NCI-H2171 treated with DMSO at 0.1 percent for 48 hours (cell line): Measurements from ENCODE around the gene SLC50A1.
A peak's percentile ranks its signal among the peaks of the same experiment; 100 is the strongest.
"Not testable (repeated sequence)": the region's sequence is repeated elsewhere in the genome, so short reads cannot be mapped to it uniquely, and the experiment has no call there.

Source experiments
- DNase-seq: peaks from one replicate; lab custom pipeline; 2025; lab: John Stamatoyannopoulos, UW

Gene SLC50A1

DNA sequence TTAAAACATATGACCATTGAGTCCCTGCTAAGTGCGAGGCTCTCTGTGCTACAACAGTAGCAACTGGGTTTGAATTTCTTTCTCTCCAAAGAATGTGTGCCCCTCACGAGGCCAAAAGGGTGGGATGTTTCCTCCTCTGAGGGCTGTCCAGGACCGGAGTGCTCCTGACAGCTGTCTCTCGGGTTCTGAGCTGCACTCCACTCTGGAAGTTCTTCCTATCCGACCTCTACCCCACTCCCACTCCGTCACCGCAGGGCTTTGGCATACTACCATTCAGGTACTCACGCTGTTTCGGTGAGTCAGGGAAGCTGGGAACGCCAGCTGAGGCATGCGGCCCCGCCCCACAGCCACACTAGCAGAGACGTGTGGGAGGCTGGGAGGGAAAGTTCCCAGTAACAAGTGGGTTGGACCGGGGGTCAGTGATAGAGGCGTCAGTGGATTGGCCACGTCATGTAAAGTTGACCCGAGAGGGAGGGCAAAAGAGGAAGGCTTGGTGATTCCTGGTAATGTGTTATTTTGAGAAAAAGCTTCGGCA lies 705 bp upstream of the SLC50A1 start:
- DNase-seq = peak; percentile 39

DNA sequence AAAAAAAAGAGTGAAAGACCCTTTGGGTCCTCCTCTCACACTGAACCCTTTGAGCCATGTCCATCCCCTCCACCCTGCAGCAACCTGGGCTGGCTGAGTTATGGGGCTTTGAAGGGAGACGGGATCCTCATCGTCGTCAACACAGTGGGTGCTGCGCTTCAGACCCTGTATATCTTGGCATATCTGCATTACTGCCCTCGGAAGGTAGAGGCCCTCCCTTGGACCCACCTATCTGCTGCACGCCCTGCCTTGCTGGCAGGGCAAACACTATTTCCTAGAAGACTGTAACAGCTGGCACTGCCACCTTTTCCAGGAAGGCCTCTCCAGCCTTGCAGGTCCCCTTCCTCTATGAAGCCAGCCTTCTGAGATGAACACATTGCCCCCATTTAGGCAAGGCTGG lies 1.1 kb downstream of the SLC50A1 start:
- no peak for DNase-seq

DNA sequence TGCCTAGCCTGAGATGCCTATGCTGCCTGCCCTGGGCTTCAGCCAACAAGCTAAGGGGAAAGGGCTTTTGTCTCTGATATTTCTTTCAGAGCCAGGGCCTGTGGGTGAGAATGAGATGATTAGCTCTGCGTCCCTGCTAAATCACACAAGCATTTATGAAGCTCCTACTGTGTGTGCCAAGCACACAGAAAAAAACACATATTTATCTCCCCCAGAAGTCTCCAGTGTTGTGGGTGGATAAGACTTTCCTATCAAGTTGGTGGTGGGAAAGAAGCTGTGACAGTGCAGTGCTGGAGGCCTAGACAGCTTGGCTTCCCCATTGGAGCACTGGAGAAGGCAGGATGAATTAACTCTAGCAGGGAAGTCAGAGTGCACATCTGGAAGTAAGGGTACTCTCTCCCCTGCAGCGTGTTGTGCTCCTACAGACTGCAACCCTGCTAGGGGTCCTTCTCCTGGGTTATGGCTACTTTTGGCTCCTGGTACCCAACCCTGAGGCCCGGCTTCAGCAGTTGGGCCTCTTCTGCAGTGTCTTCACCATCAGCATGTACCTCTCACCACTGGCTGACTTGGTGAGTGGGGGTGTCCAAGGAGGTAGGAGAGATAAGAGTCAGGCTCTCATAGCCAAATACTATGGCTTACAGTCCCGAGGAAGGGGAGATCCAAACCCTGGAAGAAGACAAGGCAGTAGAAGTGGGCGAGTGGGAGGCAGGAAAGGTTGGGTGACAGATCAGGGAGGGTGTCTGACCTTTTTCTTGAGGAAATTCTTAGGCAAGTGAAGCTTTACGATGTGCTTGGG lies 1.7 kb downstream of the SLC50A1 start:
- no peak for DNase-seq

DNA sequence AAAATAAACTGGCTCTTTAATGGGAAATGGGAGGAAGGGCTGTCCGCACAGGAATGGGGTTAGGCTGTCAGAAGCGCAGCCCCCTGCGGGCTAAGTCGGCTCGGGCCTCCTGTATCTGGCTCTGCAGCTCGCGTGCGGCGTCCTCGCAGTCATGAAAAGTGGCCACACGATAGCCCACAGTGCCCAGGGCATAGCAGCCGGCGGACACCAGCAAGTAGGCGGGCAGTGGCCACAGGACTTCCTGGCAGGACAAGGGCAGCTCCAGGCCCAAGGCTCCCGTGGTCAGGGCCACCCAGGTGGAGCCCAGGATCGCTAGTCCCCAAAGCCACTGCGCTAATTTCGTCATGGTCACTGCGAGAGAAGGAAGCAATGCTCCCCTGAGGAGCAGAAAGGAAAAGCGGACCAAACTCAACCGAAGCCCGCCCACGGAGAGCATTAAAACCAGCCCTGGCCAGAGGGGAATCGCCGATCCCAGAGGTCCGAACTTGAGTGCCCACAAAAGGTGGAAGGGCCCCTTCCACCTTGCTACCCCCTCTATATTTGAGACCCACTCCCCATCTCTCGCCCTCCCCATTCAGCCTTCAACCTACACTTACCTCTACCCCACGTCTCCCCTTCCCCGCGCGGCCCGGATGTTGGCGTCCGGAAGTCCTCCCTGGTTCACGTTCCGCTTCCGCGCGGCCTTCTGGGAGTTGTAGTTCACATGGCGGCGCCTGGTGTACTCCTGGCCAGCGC lies 4.4 kb downstream of the SLC50A1 start, which contains the start of gene DPM3:
TSS of gene DPM3 (minus strand) at position 637 of the 735 bp plus-strand sequence. CDS start at position 346, 291 bp downstream.
- DNase-seq = peak; percentile 78

DNA sequence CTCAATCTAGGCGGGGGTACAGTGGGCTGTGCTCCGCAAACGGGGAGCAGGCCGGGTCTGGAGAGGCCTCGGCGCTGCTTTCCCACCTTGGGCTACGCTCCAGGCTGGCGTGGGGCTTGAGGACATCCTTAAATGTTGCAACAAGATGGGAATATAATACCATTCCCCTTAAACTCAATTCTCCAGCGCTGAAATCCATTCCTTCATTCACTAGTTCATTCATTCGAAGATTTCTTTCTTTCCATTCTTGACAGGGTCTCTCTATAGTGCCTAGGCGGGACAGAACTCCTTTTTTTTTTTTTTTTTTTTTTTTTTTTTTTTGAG lies 4.9 kb downstream of the SLC50A1 start:
- DNase-seq = no peak

DNA sequence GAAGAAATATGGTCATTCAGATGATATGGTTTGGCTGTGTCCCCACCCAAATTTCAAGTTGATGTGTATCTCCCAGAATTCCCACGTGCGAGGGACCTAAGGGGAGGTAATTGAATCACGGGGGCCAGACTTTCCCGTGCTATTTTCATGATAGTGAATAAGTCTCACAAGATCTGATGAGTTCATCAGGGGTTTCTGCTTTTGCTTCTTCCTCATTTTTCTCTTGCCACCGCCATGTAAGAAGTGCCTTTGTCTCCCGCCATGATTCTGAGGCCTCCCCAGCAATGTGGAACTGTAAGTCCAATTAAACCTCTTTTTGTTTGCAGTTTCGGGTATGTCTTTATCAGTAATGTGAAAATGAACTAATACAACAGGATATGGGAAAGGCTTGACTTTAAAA lies 6.1 kb downstream of the SLC50A1 start:
- DNase-seq = no peak

DNA sequence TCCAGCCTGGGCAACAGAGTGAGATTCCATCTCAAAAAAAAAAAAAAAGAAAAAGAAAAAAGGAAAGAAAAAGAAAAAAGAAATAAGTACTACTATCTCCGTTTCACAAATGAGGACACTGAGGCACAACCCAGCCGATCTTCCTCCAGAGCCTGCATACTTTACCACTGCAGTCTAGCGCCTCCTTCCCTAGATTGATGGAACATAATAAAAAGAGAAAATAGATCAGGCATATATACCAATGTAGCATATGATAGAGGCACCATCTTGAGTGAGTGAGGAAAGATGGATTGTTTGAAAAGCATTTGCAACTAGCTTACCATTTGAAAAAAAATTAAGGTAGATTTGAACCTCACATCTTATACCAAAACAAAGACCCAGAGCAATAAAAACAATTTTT lies 9.8 kb downstream of the SLC50A1 start:
- DNase-seq = no peak

DNA sequence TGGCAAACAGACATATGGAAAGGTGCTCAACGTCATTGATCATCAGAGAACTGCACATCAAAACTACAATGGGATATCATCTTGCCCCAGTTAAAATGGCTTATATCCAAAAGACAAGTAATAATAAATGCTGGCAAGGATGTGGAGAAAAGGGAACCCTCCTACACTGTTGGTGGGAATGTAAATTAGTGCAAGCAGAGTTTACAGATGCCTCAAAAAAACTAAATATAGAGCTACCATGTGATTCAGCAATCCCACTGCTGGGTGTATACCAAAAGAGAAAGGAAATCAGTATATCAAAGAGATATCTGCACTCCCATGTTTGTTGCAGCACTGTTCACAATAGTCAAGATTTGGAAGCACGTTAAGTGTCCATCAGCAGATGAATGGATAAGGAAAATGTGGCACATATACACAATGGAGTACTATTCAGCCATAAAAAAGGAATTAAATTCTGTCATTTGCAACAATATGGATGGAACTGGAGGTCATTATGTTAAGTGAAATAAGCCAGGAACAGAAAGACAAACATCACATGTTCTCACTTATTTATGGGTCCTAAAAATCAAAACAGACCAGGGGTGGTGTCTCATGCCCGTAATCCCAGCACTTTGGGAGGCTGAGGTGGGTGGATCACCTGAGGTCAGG lies 20.5 kb downstream of the SLC50A1 start:
- not testable (repeated sequence) for DNase-seq

DNA sequence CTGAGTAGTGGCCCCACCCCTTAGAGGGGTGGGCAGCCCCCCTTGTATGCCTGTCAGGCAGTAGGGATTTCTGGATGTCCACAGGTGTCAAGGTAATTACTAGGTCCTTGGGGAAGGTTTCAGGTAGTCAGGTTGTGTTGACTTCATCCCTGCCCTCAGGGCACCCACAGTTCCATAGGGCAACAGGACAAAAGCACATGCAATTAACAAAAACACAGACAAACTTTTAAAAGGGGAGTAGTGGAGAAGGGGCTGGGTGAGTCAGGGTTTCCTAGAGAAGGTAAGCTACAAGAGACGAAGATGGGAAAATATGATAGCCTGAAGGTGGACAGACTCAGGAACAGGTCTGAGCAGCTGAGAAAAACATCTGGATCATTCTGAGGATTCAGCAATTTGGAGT lies 23.3 kb downstream of the SLC50A1 start:
- DNase-seq = no peak

DNA sequence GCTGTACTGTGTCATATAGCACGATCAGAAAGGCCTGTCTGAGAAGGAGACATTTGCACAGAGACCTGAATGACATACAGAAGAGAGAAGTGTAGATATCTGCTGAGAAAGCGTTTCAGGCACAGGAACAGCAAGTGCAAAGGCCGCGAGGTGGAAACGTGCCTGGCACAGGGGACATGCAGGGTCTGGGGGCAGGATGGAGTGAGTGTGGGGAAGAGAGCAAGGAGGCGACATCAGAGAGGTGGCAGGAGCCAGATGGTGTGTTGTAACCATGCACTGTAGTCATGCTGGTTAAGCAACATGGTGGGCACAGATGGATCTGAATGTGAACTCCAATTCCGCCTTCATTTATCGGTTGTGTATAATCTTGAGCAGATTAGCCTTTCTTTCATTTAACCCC lies 24.5 kb downstream of the SLC50A1 start:
- DNase-seq = no peak

DNA sequence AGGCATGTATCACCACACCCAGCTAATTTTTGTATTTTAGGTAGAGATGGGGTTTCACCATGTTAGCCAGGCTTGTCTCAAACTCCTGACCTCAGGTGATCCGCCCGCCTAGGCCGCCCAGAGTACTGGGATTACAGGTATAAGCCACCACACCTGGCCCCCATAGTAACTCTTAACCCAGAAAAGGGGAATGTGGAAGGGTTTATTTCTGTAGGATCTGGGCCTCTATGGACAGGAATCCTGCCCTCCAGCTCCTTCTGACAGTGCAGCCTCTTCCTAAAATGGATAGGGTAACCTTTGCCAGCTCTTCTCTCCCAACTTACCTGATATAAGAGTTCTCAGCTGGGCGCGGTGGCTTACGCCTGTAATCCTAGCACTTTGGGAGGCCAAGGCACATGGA lies 27.0 kb downstream of the SLC50A1 start:
- not testable (repeated sequence) for DNase-seq

DNA sequence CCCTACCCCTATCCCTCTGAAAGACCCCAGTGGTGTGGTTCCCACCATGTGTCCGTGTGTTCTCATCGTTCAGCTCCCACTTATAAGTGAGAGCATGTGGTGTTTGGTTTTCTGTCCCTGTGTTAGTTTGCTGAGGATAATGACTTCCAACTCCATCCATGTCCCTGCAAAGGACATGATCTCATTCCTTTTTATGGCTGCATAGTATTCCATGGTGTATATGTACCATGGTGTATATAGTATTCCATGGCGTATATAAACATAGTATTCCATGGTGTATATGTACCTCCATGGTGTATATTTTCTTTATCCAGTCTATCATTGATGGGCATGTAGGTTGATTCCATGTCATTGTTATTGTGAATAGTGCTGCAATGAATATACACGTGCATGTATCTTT lies 28.1 kb downstream of the SLC50A1 start:
- DNase-seq = not testable (repeated sequence)

DNA sequence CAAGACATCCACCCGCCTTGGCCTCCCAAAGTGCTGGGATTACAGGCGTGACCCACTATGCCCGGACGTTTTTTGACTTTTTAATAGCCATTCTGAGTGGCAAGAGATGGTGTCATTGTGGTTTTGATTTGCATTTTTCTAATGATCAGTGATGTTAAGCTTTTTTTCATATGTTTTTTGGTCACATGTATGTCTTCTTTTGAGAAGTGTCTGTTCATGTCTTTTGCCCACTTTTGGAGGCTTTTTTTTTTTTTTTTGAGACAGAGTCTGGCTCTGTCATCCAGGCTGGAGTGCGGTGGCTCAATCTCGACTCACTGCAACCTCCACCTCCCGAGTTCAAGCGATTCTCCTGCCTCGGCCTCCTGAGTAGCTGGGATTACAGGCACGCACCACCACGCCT lies 29.0 kb downstream of the SLC50A1 start:
- DNase-seq = not testable (repeated sequence)

DNA sequence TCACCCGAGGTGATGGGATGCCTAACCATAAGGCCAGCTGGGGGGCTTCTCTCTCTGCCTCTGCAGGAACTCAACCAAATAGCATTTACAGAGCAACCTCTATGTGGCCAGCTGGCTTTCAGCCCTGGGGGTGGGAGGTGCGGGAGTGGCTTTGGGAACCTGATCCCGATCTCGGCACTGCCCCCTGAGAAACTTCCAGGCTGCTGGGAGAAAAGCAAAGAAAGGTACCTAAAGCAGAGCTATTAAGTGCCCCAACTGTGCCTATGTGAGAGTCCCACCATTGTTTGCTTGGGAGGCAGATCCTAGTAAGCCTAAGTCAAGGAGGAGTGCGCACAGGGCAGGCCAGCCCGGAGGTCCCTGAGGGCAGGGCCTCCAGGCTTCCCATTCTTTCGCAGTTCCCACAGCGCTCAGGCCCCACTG lies 30.4 kb downstream of the SLC50A1 start:
- DNase-seq = no peak

DNA sequence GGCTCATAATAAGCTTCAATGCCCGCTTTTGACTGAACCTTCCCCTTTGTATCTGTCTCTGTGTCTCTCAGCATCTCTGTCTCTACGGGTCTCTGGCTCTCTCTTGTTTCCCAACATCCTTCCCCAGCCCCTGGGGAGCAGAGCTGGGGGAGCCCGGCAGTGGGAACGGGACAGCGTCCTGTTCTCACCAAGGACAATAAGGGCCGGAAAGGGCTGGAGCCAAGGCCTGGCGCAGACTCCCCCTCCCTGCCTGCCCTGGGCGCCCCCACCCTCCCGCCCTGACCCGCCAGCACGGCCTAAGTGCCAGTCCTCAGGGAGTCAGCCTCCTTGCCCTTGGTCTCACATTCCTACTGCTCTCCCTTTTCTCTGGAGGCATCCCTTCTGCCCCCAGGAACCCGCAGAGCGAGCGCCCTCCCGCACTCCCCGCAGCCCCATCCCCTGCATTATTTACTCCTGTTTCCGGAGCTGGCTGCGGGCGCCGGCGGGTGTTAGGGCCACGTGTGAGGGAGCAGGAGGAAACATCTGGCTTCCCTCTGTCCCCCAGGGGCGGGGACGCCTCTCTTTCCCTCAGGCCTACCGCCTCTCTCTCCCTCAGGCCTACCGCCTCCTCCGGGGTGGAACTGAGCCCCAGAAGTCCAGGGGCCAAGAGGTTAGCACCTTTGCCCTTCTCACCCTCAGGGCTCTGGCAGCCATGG lies 31.0 kb downstream of the SLC50A1 start:
- DNase-seq = peak; percentile 75

DNA sequence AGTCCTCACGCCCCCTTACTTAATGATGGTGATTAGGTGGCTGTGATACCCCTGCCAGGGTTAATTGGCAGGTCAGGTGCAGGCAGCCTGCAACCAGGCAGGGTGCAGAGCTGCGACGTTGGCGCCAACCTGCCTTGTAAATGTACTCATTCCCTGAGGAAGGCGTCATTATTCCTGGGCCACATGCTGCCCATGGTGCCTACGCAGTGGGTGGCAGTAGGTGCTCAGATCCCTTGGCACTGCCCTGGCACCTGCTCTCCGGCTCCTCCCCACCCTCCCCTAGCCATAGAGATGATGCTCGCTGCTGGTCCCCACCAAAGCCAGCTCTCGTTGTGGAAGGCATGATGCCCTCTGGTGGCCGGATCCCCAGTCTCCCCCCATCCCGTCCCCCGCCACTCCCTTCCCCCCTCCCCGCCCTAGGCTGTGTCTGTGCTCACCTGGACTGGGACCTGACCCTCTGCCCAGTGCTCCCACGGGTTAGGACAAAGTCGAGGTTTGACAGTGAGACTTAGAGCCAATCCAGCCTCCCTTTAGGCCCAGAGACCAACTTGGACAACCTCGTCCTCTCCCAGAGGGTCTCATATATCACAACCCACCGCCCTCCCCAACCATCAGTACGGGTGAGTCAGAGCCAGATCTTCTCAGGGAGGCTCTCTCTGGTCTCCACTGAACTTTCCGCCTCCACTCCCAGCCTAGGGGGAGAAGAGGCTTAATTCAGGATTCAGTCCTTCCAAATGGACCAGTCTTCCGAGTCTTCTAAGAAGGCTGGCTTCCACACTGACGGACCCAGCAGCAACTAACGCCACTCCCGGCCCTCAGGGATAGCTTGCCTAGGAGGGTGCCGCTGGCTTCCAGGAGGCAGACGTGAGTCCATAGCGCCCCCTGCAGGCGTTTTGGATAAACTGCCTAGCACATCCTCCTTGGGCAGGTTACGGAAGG lies 31.8 kb downstream of the SLC50A1 start:
- peak; percentile 87 for DNase-seq

DNA sequence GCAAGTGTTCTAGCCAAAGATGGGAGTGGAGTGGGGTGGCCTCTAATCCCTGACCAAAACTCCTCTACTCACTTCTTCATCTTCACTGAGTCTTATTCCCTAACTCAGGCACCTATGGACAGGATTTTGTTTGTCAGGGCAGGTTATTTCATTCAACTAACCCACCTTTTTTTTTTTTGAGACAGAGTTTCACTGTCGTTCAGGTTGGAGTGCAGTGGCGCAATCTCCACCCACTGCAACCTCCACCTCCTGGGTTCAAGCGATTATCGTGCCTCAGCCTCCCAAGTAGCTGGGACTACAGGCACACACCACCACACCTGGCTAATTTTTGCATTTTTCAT lies 32.4 kb downstream of the SLC50A1 start:
- DNase-seq = not testable (repeated sequence)

DNA sequence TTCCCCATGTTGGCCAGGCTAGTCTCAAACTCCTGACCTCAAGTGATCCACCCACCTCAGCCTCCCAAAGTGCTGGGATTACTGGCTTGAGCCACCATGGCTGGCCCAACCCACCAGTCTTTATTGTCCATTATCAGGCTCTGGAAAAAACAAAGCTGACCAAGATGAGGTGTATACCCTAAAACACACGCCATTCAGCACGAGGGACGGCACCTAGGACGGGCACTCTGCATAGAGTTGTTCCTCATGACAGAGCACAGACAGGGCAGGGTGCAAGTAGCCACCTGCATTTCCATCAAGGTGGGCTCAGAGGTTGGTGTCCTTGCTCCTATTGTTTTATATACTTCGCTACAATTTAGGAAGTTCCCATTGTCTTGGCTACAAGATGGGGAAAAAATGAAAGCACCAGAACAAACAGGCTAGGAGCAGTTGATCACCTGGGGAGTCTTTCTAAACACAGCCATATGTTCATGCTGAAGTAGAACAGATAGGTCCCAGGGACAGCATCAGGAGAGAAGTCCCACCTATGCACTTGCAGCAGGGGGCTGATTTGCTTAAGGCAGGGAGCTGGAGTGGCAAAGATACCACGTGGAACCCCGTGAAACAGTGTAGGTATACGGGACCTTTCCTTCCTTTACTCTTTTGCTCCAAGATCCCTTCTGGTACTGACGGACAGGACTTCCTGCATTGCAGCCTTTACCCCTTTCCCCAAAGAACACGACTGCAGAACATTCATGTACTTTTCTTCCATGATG lies 33.0 kb downstream of the SLC50A1 start:
- peak; percentile 42 for DNase-seq

DNA sequence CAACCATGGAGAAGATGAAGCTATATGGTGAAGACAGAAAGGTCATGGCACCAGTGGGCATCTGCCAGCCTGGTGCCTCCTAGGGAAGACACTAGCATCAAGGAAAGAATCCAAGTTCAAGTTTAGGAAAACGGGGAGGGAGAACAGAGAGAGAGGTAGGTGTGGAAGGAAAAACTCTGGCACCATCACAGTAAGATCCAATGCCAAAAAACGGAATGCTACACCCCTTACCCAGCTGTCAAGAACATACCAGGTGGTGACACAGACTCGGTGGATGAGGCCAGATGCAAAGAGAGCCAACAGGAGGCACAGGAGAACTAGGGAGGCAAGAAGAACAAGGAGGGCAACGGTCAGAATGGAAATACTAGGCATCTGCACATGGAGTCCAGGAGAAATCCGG lies 33.9 kb downstream of the SLC50A1 start:
- no peak for DNase-seq

DNA sequence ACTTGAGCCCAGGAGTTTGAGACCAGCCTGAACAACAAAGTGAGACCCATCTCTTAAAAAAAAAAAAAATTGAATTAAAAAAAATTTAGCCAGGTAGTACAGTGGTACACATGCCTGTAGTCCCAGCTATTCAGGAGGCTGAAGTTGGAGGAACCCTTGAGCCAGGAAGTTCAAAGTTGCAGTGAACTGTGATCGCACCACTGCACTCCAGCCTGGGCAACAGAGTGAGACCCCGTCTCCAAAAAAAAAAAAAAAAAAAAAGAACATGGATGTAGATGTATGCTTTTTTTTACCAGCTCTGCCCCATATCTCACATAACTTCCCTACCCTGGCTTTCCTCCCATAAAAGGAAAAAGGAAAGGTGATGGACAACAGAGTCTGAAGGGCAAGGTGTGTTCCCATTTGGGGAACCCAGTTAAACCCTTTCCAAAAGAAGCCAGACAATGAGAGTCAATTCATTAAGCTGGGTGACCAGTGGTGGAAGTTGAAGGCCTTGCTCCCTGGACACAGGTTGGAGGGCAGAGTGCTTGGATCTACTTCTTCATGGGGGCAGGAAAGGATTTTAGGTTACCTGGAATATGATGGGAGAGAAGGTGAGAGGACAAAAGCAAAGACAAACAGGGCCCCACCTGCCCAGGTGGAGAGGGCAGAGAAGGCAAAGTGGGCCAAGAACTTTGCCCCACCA lies 34.6 kb downstream of the SLC50A1 start:
- no peak for DNase-seq
